H9 (cell line): ENCODE data around the gene IGF2. TPM values are rescaled to one million over a fixed set of nuclear protein-coding genes. Genes with fewer than 3 reads are reported as not detected.

Source experiments
- DNase-seq: peaks from one replicate; pipeline ENCODE4 v3.0.0-alpha.2; 2017
- H2AFZ ChIP-seq: one replicate; pipeline ENCODE4 v1.6.1; 2013; ENCODE audit warnings: mild to moderate bottlenecking, low read length, control low read depth, moderate library complexity
- H2AK5ac ChIP-seq: 2 replicates; pipeline ENCODE4 v1.6.1; 2013; ENCODE audit warnings: low read length, control low read depth, mixed read lengths; ENCODE audit not compliant: insufficient read length
- H2BK120ac ChIP-seq: one replicate; pipeline ENCODE4 v1.6.1; 2013; ENCODE audit warnings: low read depth, mild to moderate bottlenecking, low read length, control low read depth, inconsistent platforms; ENCODE audit not compliant: poor library complexity, severe bottlenecking
- H2BK12ac ChIP-seq: 2 replicates; pipeline ENCODE4 v1.6.1; 2013; ENCODE audit warnings: low read length, control low read depth, mixed read lengths, low read depth; ENCODE audit not compliant: insufficient read length
- H2BK15ac ChIP-seq: 2 replicates; pipeline ENCODE4 v1.6.1; 2013; ENCODE audit warnings: low read depth, low read length, control low read depth
- H2BK20ac ChIP-seq: one replicate; pipeline ENCODE4 v1.6.1; 2013; ENCODE audit warnings: low read depth, mild to moderate bottlenecking, low read length, control low read depth, inconsistent platforms; ENCODE audit not compliant: poor library complexity, severe bottlenecking
- H2BK5ac ChIP-seq: 2 replicates; pipeline ENCODE4 v1.6.1; 2013; ENCODE audit warnings: low read length, control low read depth, mixed read lengths; ENCODE audit not compliant: insufficient read length
- H3K14ac ChIP-seq: 2 replicates; pipeline ENCODE4 v1.6.1; 2013; ENCODE audit warnings: low read length, control low read depth; ENCODE audit not compliant: insufficient read depth
- H3K18ac ChIP-seq: 2 replicates; pipeline ENCODE4 v1.6.1; 2013; ENCODE audit warnings: low read depth, mild to moderate bottlenecking, mixed read lengths, low read length, control low read depth; ENCODE audit not compliant: insufficient read length
- H3K23ac ChIP-seq: 2 replicates; pipeline ENCODE4 v1.6.1; 2013; ENCODE audit warnings: low read length, control low read depth, mixed read lengths, low read depth; ENCODE audit not compliant: insufficient read length
- H3K23me2 ChIP-seq: 2 replicates; pipeline ENCODE4 v1.6.1; 2013; ENCODE audit warnings: low read depth, mild to moderate bottlenecking, mixed read lengths, low read length, control low read depth; ENCODE audit not compliant: insufficient read length, poor library complexity, severe bottlenecking
- H3K27ac ChIP-seq: 2 replicates; pipeline ENCODE4 v1.5.1; 2013; ENCODE audit warnings: low read length, control low read depth, mixed read lengths, low read depth; ENCODE audit not compliant: insufficient read length
- H3K27me3 ChIP-seq: 2 replicates; pipeline ENCODE4 v1.6.1; 2013; ENCODE audit warnings: low read length, control low read depth, inconsistent platforms; ENCODE audit not compliant: insufficient read depth
- H3K4ac ChIP-seq: 2 replicates; pipeline ENCODE4 v1.6.1; 2013; ENCODE audit warnings: low read depth, mild to moderate bottlenecking, control low read depth, inconsistent platforms, low read length, moderate library complexity
- H3K4me1 ChIP-seq: 2 replicates; pipeline ENCODE4 v1.6.1; 2013; ENCODE audit warnings: low read length, control low read depth, inconsistent platforms; ENCODE audit not compliant: insufficient read depth
- H3K4me2 ChIP-seq: 2 replicates; pipeline ENCODE4 v1.6.1; 2013; ENCODE audit warnings: low read length, control low read depth, mixed read lengths; ENCODE audit not compliant: insufficient read length, insufficient read depth
- H3K56ac ChIP-seq: 2 replicates; pipeline ENCODE4 v1.6.1; 2013; ENCODE audit warnings: low read depth, mild to moderate bottlenecking, mixed read lengths, low read length, control low read depth; ENCODE audit not compliant: insufficient read length
- H3K79me1 ChIP-seq: 2 replicates; pipeline ENCODE4 v1.6.1; 2013; ENCODE audit warnings: low read depth, mild to moderate bottlenecking, moderate library complexity, low read length, control low read depth, inconsistent platforms; ENCODE audit not compliant: insufficient read depth, poor library complexity, severe bottlenecking
- H3K79me2 ChIP-seq: 2 replicates; pipeline ENCODE4 v1.6.1; 2013; ENCODE audit warnings: low read length, control low read depth, inconsistent platforms; ENCODE audit not compliant: insufficient read depth
- H3K9ac ChIP-seq: 2 replicates; pipeline ENCODE4 v1.6.1; 2013; ENCODE audit warnings: low read length, control low read depth, mixed read lengths; ENCODE audit not compliant: insufficient read length; ENCODE audit errors: extremely low read depth
- H3K9me3 ChIP-seq: one replicate; pipeline ENCODE4 v1.6.1; 2013; ENCODE audit warnings: low read depth, low read length, inconsistent platforms; ENCODE audit not compliant: control insufficient read depth
- H3T11ph ChIP-seq: one replicate; pipeline ENCODE4 v1.6.1; 2013; ENCODE audit warnings: mild to moderate bottlenecking, low read length, control low read depth, inconsistent platforms
- H4K20me1 ChIP-seq: one replicate; pipeline ENCODE4 v1.6.1; 2013; ENCODE audit not compliant: control insufficient read depth, insufficient read length, insufficient read depth
- H4K5ac ChIP-seq: 2 replicates; pipeline ENCODE4 v1.6.1; 2013; ENCODE audit warnings: low read depth, mild to moderate bottlenecking, mixed read lengths, low read length, control low read depth; ENCODE audit not compliant: insufficient read length
- H4K8ac ChIP-seq: replicated peaks from 2 replicates; pipeline ENCODE4 v1.6.1; 2013; ENCODE audit warnings: low read length, control low read depth, mixed read lengths, low read depth; ENCODE audit not compliant: insufficient read length
- H4K91ac ChIP-seq: 2 replicates; pipeline ENCODE4 v1.6.1; 2013; ENCODE audit warnings: low read depth, mild to moderate bottlenecking, moderate library complexity, mixed read lengths, low read length, control low read depth; ENCODE audit not compliant: insufficient read length
- H3K27ac Mint-ChIP-seq, 3 experiments: 2 replicates in 2 of 3; 3 replicates in 1 of 3; pipeline ENCODE4 v1.8.0; 2020 to 2021; ENCODE audit warnings: mixed read lengths in 3 of 3, mild to moderate bottlenecking in 1 of 3, moderate library complexity in 1 of 3
- H3K27me3 Mint-ChIP-seq: 2 replicates; pipeline ENCODE4 v1.8.0; 2021; ENCODE audit warnings: low read depth, mild to moderate bottlenecking, moderate library complexity, mixed read lengths
- H3K36me3 Mint-ChIP-seq, 3 experiments: 2 replicates in 2 of 3; 3 replicates in 1 of 3; pipeline ENCODE4 v1.8.0; 2020 to 2021; ENCODE audit warnings: low read depth in 3 of 3, mixed read lengths in 3 of 3; ENCODE audit not compliant: insufficient read depth in 1 of 3
- H3K4me1 Mint-ChIP-seq, 2 experiments: 2 replicates each; pipeline ENCODE4 v1.8.0; 2020; ENCODE audit warnings: mixed read lengths in 2 of 2
- H3K4me3 Mint-ChIP-seq, 2 experiments: 2 replicates in 1 of 2; 3 replicates in 1 of 2; pipeline ENCODE4 v1.8.0; 2020 to 2021; ENCODE audit warnings: mild to moderate bottlenecking in 2 of 2, mixed read lengths in 2 of 2, moderate library complexity in 1 of 2
- H3K9me3 Mint-ChIP-seq, 2 experiments: 2 replicates in 1 of 2; 3 replicates in 1 of 2; pipeline ENCODE4 v1.8.0; 2020; ENCODE audit warnings: mild to moderate bottlenecking in 2 of 2, mixed read lengths in 2 of 2, moderate library complexity in 1 of 2
- CTCF ChIP-seq: fragments of 200-600 bp; sonication (generic); conservative IDR thresholded peaks from 3 replicates; pipeline ENCODE4 v1.8.0; 2021; ENCODE audit warnings: antibody characterized with exemption, mild to moderate bottlenecking
- WGBS: extraction: QIAGEN DNeasy Blood & Tissue Kit; methylation state at CpG from one replicate; pipeline ENCODE4 v1.1.7; 2013; ENCODE audit warnings: missing lambda C conversion rate, low lambda C conversion rate, mixed read lengths; ENCODE audit not compliant: insufficient read length; ENCODE audit errors: extremely low coverage; 5-methylcytosine and 5-hydroxymethylcytosine counted together
- total RNA-seq: library from RNA; stranded (reverse); gene quantifications from 2 replicates; pipeline ENCODE4 v1.2.1, GENCODE V29; 2021

IGF2 gene
- total RNA-seq, 1 experiment from 2014 or later: 2.8 TPM

GRCh38 chr11:2134022-2135010, 4.9 kb downstream of the IGF2 start:
- Histone ChIP-seq H3K9ac (no peak overlapping the region), H2BK5ac (no peak overlapping the region), H3K4me1 (no peaks in the 10 kb centered on the region), H3K56ac (no peak overlapping the region), H3K9me3 (no peaks in the 10 kb centered on the region), H3K4ac (no peak overlapping the region), H2BK12ac (no peak overlapping the region), H3K18ac (no peak overlapping the region), H2BK15ac (no peak overlapping the region), H3K4me2 (no peak overlapping the region), H3K23ac (no peak overlapping the region), H3K27ac (no peak overlapping the region), H4K20me1 (no peaks in the 10 kb centered on the region), H3K79me2 (no peaks in the 10 kb centered on the region), H2AFZ (no peak overlapping the region), H2BK120ac (no peak overlapping the region), H3K79me1 (no peaks in the 10 kb centered on the region), H3K27me3 (peaks cover 17% of the 10 kb centered on the region; the same call in 1 of the 2 replicates), H4K5ac (no peak overlapping the region), H3K23me2 (peaks cover 14% of the 10 kb centered on the region), H4K91ac (no peak overlapping the region), H3T11ph (no peak overlapping the region), H4K8ac (no peak overlapping the region), H3K14ac (no peak overlapping the region), H2AK5ac (no peak overlapping the region), H2BK20ac (no peak overlapping the region)
- Mint-ChIP-seq H3K4me1 (peaks cover 9 to 37% of the 10 kb centered on the region in 2 experiments), H3K4me3 (no peak overlapping the region), H3K9me3 (peaks cover 4 to 9% of the 10 kb centered on the region in 2 experiments; a peak in 2 of 5 replicates), H3K36me3 (peaks cover 0 to 3% (median 3%) of the 10 kb centered on the region in 3 experiments; a peak in 1 of 7 replicates), H3K27ac (no peak overlapping the region), H3K27me3 (peaks cover 82% of the 10 kb centered on the region)
- no CpG with 5 or more reads among the region's 19 CpGs for WGBS
- DNase-seq: no peak
- no peak for TF ChIP-seq CTCF
